ENCODE data around the gene SDS.

SDS gene

DNA sequence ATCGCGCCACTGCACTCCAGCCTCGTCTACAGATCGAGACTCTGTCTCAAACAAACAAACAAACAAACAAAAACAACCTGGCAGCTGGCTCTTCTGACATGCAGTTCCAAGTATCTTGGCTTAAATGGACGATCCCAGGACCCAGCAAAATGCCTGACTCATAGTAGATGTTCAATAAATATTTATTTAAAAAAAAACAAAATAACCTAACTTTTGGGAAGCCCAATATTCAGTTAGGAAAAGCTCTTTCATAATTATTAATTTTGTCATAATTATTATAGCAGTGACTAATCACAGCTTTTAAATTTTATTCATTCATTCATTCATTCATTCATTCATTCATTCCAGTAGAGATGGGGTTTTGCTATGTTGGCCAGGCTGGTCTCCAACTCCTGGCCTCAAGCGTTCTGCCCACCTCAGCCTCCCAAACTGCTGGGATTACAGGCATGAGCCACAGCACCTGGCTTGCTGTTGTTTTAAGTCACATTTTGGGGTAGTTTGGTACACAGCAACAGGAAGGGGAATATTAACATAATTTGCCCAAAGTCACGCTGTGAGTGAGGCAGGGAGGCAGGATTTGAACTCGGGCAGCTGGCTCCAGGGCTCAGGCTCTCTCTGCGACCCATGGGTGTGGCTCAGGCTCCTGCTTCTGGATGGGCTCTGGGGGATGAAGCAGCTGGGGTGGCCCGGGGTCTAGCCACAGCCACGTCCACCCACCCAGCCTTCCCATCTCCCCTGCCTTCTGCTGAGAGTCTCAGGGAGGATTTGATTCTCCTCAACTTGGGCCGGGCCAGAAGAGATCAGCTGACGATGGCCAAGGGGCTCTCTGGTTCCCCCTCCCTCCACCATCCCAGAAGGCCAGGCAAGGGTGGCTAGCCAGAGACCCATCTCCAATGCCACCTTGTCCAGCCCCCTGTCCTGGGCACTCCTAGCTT is 2.4 kb downstream of the SDS start:
- no peak for ATAC-seq
- TF ChIP-seq PPARA (CRISPR knock-in tag; IDR thresholded peaks at IDR 0.05; ENCODE audit: borderline replicate concordance) (no peak), ZNF70 (CRISPR knock-in tag; IDR thresholded peaks at IDR 0.05) (no peak), TOX (CRISPR knock-in tag; IDR thresholded peaks at IDR 0.05; ENCODE audit: borderline replicate concordance) (no peak), ZC3H10 (CRISPR knock-in tag; IDR thresholded peaks at IDR 0.05) (no peak)

DNA sequence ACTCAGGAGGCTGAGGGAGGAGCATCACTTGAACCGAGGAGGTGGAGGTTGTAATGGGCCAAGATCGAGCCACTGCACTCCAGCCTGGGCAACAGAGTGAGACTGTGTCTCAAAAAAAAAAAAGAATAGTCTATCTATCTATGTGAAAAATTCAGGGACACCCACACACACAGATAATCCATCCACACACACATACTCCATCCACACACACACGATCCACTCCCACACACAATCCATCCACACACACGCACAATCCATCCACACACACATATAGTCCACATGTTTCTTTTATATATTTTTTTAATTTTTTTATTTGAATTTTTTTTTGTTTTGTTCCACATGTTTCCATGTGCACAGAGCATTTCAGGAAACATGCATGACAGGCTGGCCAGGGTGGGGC is 3.3 kb downstream of the SDS start:
- TF ChIP-seq ARNTL (CRISPR knock-in tag; IDR thresholded peaks at IDR 0.05; ENCODE audit: borderline replicate concordance, low read depth): no peak
- TF ChIP-seq TOX (CRISPR knock-in tag; IDR thresholded peaks at IDR 0.05; ENCODE audit: borderline replicate concordance): no peak
- no peak for TF ChIP-seq ZNF565 (CRISPR knock-in tag; conservative IDR thresholded peaks at IDR 0.05; ENCODE audit: low read depth)
- no peak for TF ChIP-seq ZNF8 (CRISPR knock-in tag; IDR thresholded peaks at IDR 0.05)
- no peak for TF ChIP-seq GLIS3 (CRISPR knock-in tag; IDR thresholded peaks at IDR 0.05)
- TF ChIP-seq, protein P1, sequence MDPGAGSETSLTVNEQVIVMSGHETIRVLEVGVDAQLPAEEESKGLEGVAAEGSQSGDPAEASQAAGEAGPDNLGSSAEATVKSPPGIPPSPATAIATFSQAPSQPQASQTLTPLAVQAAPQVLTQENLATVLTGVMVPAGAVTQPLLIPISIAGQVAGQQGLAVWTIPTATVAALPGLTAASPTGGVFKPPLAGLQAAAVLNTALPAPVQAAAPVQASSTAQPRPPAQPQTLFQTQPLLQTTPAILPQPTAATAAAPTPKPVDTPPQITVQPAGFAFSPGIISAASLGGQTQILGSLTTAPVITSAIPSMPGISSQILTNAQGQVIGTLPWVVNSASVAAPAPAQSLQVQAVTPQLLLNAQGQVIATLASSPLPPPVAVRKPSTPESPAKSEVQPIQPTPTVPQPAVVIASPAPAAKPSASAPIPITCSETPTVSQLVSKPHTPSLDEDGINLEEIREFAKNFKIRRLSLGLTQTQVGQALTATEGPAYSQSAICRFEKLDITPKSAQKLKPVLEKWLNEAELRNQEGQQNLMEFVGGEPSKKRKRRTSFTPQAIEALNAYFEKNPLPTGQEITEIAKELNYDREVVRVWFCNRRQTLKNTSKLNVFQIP (CRISPR knock-in tag; IDR thresholded peaks at IDR 0.05; ENCODE audit: borderline replicate concordance, low read depth): no peak

DNA sequence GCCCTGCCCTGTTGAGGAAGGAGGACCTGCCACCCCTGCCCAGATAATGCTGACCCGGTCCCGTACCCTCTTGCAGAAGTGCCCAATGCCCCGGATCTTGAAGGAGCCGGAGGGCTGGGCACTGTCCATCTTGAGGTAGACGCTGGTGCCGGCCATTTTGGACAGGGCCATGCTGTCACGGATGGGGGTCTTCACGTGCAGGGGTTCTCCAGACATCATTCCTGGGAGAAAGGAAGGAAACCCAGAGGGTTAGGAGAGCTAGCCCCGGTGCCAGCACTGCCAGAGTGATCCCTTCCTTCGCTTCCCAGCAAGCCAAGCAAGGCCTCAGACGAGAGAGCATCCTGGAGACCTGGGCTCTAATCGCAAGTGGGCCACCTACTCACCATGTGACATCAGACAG is 4.2 kb downstream of the SDS start:
- no peak for TF ChIP-seq ARNTL (CRISPR knock-in tag; IDR thresholded peaks at IDR 0.05; ENCODE audit: borderline replicate concordance, low read depth)
- TF ChIP-seq ZNF565 (CRISPR knock-in tag; conservative IDR thresholded peaks at IDR 0.05; ENCODE audit: low read depth): no peak
- no peak for TF ChIP-seq ESRRG (CRISPR knock-in tag; IDR thresholded peaks at IDR 0.05)
- TF ChIP-seq TCF4 (CRISPR knock-in tag; IDR thresholded peaks at IDR 0.05; ENCODE audit: borderline replicate concordance): no peak
- TF ChIP-seq RARB (CRISPR knock-in tag; IDR thresholded peaks at IDR 0.05): no peak
- TF ChIP-seq CSDC2 (CRISPR knock-in tag; IDR thresholded peaks at IDR 0.05): no peak
- no peak for TF ChIP-seq ZFP3 (CRISPR knock-in tag; IDR thresholded peaks at IDR 0.05)
- no peak for TF ChIP-seq ISL1 (CRISPR knock-in tag; IDR thresholded peaks at IDR 0.05)
- TF ChIP-seq SNAI2 (CRISPR knock-in tag; IDR thresholded peaks at IDR 0.05): no peak
- ATAC-seq: no peak

More for the DNA sequence above, 3.3 kb downstream of the SDS start:
- ATAC-seq: no peak

DNA sequence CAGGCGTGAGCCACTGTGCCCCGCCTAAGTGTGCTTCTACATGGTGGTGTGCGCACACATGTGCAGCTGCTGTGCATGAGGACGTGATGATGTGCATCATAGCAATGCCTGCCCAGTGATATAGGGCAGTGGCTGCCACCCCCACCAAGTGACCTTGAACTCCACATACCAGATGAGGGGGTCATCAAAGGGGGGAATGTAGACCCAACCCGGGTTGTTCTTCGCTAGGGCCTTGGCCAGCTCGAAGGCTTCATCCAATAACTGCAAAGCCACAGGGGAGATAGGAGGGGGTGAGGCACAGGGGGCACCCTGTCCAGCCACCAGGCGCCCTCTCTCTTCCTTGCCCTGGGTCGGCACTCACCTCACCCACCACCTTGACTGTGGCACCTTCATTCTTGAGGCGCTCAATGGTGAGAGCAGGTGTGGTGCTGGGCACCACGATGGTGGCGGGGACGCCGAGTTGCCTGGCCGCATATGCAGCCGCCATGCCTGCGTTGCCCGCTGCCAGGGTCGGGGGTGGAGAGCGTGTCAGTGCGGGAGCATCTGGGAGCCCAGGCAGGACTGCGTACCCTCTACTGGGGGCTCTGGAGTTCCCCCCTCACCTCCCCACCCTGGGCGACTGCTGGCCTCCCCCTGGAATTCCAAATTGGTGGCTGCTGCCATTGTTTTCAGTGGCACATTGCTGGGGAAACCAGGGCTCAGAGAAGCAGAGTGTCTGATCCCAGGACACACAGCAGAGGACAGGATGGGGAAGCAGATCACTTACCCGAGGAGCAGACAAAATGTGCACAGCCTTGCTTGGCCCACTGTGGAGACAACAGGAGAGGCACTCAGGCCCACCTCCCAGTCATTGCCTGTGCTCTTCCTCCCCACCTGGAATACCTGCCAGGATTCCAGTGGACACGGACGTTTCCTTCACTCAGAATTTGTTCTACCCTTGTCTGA is 5.1 kb downstream of the SDS start:
- TF ChIP-seq OSR1 (CRISPR knock-in tag; IDR thresholded peaks at IDR 0.05): no peak
- no peak for TF ChIP-seq ZNF70 (CRISPR knock-in tag; IDR thresholded peaks at IDR 0.05)
- TF ChIP-seq, protein P2, sequence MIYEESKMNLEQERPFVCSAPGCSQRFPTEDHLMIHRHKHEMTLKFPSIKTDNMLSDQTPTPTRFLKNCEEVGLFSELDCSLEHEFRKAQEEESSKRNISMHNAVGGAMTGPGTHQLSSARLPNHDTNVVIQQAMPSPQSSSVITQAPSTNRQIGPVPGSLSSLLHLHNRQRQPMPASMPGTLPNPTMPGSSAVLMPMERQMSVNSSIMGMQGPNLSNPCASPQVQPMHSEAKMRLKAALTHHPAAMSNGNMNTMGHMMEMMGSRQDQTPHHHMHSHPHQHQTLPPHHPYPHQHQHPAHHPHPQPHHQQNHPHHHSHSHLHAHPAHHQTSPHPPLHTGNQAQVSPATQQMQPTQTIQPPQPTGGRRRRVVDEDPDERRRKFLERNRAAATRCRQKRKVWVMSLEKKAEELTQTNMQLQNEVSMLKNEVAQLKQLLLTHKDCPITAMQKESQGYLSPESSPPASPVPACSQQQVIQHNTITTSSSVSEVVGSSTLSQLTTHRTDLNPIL (CRISPR knock-in tag; IDR thresholded peaks at IDR 0.05; ENCODE audit: low read depth): no peak
- TF ChIP-seq CSDC2 (CRISPR knock-in tag; IDR thresholded peaks at IDR 0.05): no peak
- no peak for TF ChIP-seq ZNF8 (CRISPR knock-in tag; IDR thresholded peaks at IDR 0.05)
- TF ChIP-seq ZC3H10 (CRISPR knock-in tag; IDR thresholded peaks at IDR 0.05): no peak
- no peak for TF ChIP-seq TOX (CRISPR knock-in tag; IDR thresholded peaks at IDR 0.05; ENCODE audit: borderline replicate concordance)
- no peak for TF ChIP-seq ZFP3 (CRISPR knock-in tag; IDR thresholded peaks at IDR 0.05)
- no peak for TF ChIP-seq BACH2 (CRISPR knock-in tag; IDR thresholded peaks at IDR 0.05; ENCODE audit: borderline replicate concordance)
- TF ChIP-seq ZFP30 (CRISPR knock-in tag; IDR thresholded peaks at IDR 0.05): no peak
- no peak for TF ChIP-seq ZNF565 (CRISPR knock-in tag; conservative IDR thresholded peaks at IDR 0.05; ENCODE audit: low read depth)
- no peak for TF ChIP-seq TCF4 (CRISPR knock-in tag; IDR thresholded peaks at IDR 0.05; ENCODE audit: borderline replicate concordance)
- no peak for TF ChIP-seq RARB (CRISPR knock-in tag; IDR thresholded peaks at IDR 0.05)
- TF ChIP-seq, protein P3, sequence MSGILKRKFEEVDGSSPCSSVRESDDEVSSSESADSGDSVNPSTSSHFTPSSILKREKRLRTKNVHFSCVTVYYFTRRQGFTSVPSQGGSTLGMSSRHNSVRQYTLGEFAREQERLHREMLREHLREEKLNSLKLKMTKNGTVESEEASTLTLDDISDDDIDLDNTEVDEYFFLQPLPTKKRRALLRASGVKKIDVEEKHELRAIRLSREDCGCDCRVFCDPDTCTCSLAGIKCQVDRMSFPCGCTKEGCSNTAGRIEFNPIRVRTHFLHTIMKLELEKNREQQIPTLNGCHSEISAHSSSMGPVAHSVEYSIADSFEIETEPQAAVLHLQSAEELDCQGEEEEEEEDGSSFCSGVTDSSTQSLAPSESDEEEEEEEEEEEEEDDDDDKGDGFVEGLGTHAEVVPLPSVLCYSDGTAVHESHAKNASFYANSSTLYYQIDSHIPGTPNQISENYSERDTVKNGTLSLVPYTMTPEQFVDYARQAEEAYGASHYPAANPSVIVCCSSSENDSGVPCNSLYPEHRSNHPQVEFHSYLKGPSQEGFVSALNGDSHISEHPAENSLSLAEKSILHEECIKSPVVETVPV (CRISPR knock-in tag; IDR thresholded peaks at IDR 0.05): no peak
- no peak for TF ChIP-seq SNAI2 (CRISPR knock-in tag; IDR thresholded peaks at IDR 0.05)
- TF ChIP-seq ESRRG (CRISPR knock-in tag; IDR thresholded peaks at IDR 0.05): no peak
- TF ChIP-seq GLIS3 (CRISPR knock-in tag; IDR thresholded peaks at IDR 0.05): no peak
- no peak for TF ChIP-seq ARNTL (CRISPR knock-in tag; IDR thresholded peaks at IDR 0.05; ENCODE audit: borderline replicate concordance, low read depth)
- TF ChIP-seq, protein P4, sequence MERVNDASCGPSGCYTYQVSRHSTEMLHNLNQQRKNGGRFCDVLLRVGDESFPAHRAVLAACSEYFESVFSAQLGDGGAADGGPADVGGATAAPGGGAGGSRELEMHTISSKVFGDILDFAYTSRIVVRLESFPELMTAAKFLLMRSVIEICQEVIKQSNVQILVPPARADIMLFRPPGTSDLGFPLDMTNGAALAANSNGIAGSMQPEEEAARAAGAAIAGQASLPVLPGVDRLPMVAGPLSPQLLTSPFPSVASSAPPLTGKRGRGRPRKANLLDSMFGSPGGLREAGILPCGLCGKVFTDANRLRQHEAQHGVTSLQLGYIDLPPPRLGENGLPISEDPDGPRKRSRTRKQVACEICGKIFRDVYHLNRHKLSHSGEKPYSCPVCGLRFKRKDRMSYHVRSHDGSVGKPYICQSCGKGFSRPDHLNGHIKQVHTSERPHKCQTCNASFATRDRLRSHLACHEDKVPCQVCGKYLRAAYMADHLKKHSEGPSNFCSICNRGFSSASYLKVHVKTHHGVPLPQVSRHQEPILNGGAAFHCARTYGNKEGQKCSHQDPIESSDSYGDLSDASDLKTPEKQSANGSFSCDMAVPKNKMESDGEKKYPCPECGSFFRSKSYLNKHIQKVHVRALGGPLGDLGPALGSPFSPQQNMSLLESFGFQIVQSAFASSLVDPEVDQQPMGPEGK (CRISPR knock-in tag; IDR thresholded peaks at IDR 0.05; ENCODE audit: borderline replicate concordance): no peak
- TF ChIP-seq, protein P5, sequence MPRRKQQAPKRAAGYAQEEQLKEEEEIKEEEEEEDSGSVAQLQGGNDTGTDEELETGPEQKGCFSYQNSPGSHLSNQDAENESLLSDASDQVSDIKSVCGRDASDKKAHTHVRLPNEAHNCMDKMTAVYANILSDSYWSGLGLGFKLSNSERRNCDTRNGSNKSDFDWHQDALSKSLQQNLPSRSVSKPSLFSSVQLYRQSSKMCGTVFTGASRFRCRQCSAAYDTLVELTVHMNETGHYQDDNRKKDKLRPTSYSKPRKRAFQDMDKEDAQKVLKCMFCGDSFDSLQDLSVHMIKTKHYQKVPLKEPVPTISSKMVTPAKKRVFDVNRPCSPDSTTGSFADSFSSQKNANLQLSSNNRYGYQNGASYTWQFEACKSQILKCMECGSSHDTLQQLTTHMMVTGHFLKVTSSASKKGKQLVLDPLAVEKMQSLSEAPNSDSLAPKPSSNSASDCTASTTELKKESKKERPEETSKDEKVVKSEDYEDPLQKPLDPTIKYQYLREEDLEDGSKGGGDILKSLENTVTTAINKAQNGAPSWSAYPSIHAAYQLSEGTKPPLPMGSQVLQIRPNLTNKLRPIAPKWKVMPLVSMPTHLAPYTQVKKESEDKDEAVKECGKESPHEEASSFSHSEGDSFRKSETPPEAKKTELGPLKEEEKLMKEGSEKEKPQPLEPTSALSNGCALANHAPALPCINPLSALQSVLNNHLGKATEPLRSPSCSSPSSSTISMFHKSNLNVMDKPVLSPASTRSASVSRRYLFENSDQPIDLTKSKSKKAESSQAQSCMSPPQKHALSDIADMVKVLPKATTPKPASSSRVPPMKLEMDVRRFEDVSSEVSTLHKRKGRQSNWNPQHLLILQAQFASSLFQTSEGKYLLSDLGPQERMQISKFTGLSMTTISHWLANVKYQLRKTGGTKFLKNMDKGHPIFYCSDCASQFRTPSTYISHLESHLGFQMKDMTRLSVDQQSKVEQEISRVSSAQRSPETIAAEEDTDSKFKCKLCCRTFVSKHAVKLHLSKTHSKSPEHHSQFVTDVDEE (CRISPR knock-in tag; IDR thresholded peaks at IDR 0.05): no peak
- ATAC-seq: no peak; the same call in 2 of the 3 replicates
